ENCODE measurements around the gene DRAM1.

DNA sequence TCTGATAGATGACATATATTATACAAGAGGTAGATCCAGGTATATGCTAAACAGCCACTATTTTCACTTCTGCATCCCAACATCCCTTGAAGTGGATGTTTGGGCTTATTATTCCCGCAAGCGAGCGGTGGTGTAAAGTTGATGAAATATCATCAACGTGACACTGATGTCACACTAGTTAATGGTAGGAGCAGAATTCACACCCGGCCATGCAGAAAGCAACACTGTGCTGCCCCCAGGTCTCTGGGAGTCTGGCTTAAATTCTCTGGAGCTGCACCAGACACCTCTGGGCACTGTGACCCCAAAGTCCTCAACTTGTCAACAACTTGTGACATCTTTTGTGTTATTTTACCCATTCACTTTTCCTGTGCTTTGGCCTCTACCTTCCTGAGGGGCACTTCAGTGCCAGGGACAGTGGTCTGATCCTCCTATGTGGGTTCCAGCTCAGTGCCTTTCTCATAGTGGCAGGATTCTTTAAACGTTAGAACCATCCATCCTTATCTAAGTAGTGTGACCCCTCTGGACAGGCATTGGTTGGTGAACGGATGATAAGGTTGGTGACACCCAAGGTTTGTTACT lies 952 bp downstream of the DRAM1 start:
- no peak for TF ChIP-seq POLR2A (IDR thresholded peaks at IDR 0.05)
- TF ChIP-seq, protein P1, sequence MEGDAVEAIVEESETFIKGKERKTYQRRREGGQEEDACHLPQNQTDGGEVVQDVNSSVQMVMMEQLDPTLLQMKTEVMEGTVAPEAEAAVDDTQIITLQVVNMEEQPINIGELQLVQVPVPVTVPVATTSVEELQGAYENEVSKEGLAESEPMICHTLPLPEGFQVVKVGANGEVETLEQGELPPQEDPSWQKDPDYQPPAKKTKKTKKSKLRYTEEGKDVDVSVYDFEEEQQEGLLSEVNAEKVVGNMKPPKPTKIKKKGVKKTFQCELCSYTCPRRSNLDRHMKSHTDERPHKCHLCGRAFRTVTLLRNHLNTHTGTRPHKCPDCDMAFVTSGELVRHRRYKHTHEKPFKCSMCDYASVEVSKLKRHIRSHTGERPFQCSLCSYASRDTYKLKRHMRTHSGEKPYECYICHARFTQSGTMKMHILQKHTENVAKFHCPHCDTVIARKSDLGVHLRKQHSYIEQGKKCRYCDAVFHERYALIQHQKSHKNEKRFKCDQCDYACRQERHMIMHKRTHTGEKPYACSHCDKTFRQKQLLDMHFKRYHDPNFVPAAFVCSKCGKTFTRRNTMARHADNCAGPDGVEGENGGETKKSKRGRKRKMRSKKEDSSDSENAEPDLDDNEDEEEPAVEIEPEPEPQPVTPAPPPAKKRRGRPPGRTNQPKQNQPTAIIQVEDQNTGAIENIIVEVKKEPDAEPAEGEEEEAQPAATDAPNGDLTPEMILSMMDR (IDR thresholded peaks at IDR 0.05) = no peak
